SK-N-SH (cell line): Measurements from ENCODE around the gene CENPO.

Experiments
- CHD2 ChIP-seq: fragments of 150-350 bp; IDR thresholded peaks from 2 replicates; pipeline ENCODE4 v1.6.1; 2018; ENCODE audit warnings: low read length; ENCODE audit not compliant: partially characterized antibody
- CTCF ChIP-seq: fragments of 200-600 bp; sonication (generic); IDR thresholded peaks from 2 replicates; pipeline ENCODE4 v1.6.1; 2017; ENCODE audit warnings: antibody characterized with exemption, mild to moderate bottlenecking, moderate library complexity
- ELF1 ChIP-seq: IDR thresholded peaks from 2 replicates; pipeline ENCODE4 v1.4.0; 2012
- EZH2phosphoT487 ChIP-seq: fragments of 200-600 bp; sonication (generic); IDR thresholded peaks from 2 replicates; pipeline ENCODE4 v1.6.1; 2017; ENCODE audit warnings: low read depth, mixed run types, mild to moderate bottlenecking, antibody characterized with exemption, moderate library complexity, borderline replicate concordance
- GABPA ChIP-seq: IDR thresholded peaks from 2 replicates; pipeline ENCODE4 v1.4.0; 2012; ENCODE audit warnings: low read depth, mild to moderate bottlenecking
- MAX ChIP-seq: IDR thresholded peaks from 2 replicates; pipeline ENCODE4 v1.4.0; 2012; ENCODE audit warnings: low read depth
- REST ChIP-seq: IDR thresholded peaks from 2 replicates; pipeline ENCODE4 v1.6.1; 2012; ENCODE audit warnings: mild to moderate bottlenecking, low read depth, low read length, moderate library complexity
- TAF1 ChIP-seq: IDR thresholded peaks from 2 replicates; pipeline ENCODE4 v1.6.1; 2012; ENCODE audit warnings: low read depth, mild to moderate bottlenecking, low read length, moderate library complexity, borderline replicate concordance
- YY1 ChIP-seq: IDR thresholded peaks from 2 replicates; pipeline ENCODE4 v1.4.0; 2012; ENCODE audit warnings: low read depth, mild to moderate bottlenecking

GRCh38 chr2:24788816-24789215 lies 4.4 kb upstream of the CENPO start:
- TF ChIP-seq CHD2 (no peak), CTCF (no peak), REST (no peak), MAX (no peak), YY1 (no peak), GABPA (no peak), ELF1 (no peak), EZH2phosphoT487 (no peak), TAF1 (no peak)
